AG04449 (cell line): Measurements from ENCODE around the gene GPANK1.

Experiments used
- CTCF ChIA-PET: fragments of 350-600 bp; formaldehyde crosslinking; extraction: SDS; loops from one replicate; lab custom pipeline; 2021; ENCODE audit warnings: antibody characterized with exemption; lab: Yijun Ruan, JAX
- POLR2A ChIA-PET: fragments of 400-600, 350-600 bp; formaldehyde crosslinking; extraction: SDS; loops from one replicate; lab custom pipeline; 2020; ENCODE audit warnings: antibody characterized with exemption, inconsistent platforms; lab: Yijun Ruan, JAX
- DNase-seq: peaks from one replicate; pipeline ENCODE4 v3.0.0-alpha.2; 2010; ENCODE audit warnings: low read depth, low spot score
- H3K4me3 ChIP-seq: 2 replicates; pipeline ENCODE4 v1.5.1; 2011; ENCODE audit warnings: low read depth, mild to moderate bottlenecking, control low read depth, low read length
- CTCF ChIP-seq: IDR thresholded peaks from one replicate; pipeline ENCODE4 v1.5.1; 2011; ENCODE audit warnings: mild to moderate bottlenecking, moderate library complexity, low read length, control low read depth, inconsistent platforms; ENCODE audit not compliant: insufficient read depth; ENCODE audit errors: missing control alignments

The GPANK1 gene

GRCh38 chr6:31636698-31637596 lies 27.9 kb downstream of the GPANK1 start:
- H3K4me3 ChIP-seq, result no peak overlapping the region
- POLR2A ChIA-PET, result interaction anchor here (0.6 to 3.1 kb wide), 4 partner anchors 15 to 27 kb away, joined by 3 to 16 read pairs (median 6); partner anchors contain the start of genes BAG6 and PRRC2A
- CTCF ChIA-PET, result interaction anchor here (2.6 kb wide), 1 partner anchor 11 kb away, joined by 11 read pairs; no protein-coding TSS in a partner anchor
- no peak for DNase-seq
- no peak for TF ChIP-seq CTCF

- ChIA-PET POLR2A (interaction anchor here (0.7 to 1.4 kb wide), 5 partner anchors 9 to 97 kb away, joined by 3 to 6 read pairs (median 3); partner anchors contain the start of gene BAG6), CTCF (interaction anchor here (0.9 to 2.6 kb wide), 4 partner anchors 9 to 37 kb away, joined by 3 to 11 read pairs (median 4); no protein-coding TSS in a partner anchor)
- DNase-seq, result no peak
- no peak for TF ChIP-seq CTCF
- no peak overlapping the region for H3K4me3 ChIP-seq
Observed at GRCh38 chr6:31634969-31635575, 29.7 kb downstream of the GPANK1 start.

- POLR2A ChIA-PET, result interaction anchor here (0.6 to 1.2 kb wide), 3 partner anchors 12 to 1741 kb away, joined by 3 to 6 read pairs (median 4); no protein-coding TSS in a partner anchor
- no peak overlapping the region for H3K4me3 ChIP-seq
- CTCF ChIA-PET, result interaction anchor here (0.7 to 2.0 kb wide), 4 partner anchors 10 to 36 kb away, joined by 3 to 5 read pairs (median 4); no protein-coding TSS in a partner anchor
- TF ChIP-seq CTCF, result no peak
- DNase-seq, result no peak
Observed at GRCh38 chr6:31634131-31634530, 30.7 kb downstream of the GPANK1 start.

- POLR2A ChIA-PET, result no interaction called here
- no peak for TF ChIP-seq CTCF
- CTCF ChIA-PET, result interaction anchor here (0.7 to 2.0 kb wide), 5 partner anchors 10 to 35 kb away, joined by 3 to 5 read pairs (median 3); no protein-coding TSS in a partner anchor
- H3K4me3 ChIP-seq, result no peak overlapping the region
- DNase-seq, result no peak
Observed at GRCh38 chr6:31633447-31633846, 31.4 kb downstream of the GPANK1 start.

GRCh38 chr6:31632279-31632946 lies 32.4 kb downstream of the GPANK1 start:
- ChIA-PET POLR2A (no interaction called here), CTCF (interaction anchor here (0.8 kb wide), 1 partner anchor 33 kb away, joined by 3 read pairs; no protein-coding TSS in a partner anchor)
- no peak overlapping the region for H3K4me3 ChIP-seq
- TF ChIP-seq CTCF, result no peak
- DNase-seq, result no peak
